Measurements from ENCODE around the gene JPH3. TPM values are rescaled to one million over a fixed set of nuclear protein-coding genes. Genes with fewer than 3 reads are reported as not detected.

Gene JPH3
- total RNA-seq, 1 experiment from 2014 or later: 32.7 TPM

GRCh38 chr16:87720446-87720845 lies 118.1 kb downstream of the JPH3 start:
- Histone ChIP-seq H3K9ac (ENCODE audit: extremely low read depth, insufficient read length, low read length) (no peak overlapping the region), H4K8ac (replicated peaks; ENCODE audit: insufficient read length, low read depth, low read length) (no peak overlapping the region), H3K18ac (ENCODE audit: insufficient read length, low read depth, low read length) (no peak overlapping the region), H3K9me3 (ENCODE audit: control insufficient read depth, low read depth, low read length) (no peaks in the 10 kb centered on the region), H2BK5ac (ENCODE audit: insufficient read length, low read length) (no peak overlapping the region), H2BK20ac (ENCODE audit: low read depth, low read length, poor library complexity, severe bottlenecking) (no peak overlapping the region), H2BK15ac (ENCODE audit: low read depth, low read length) (no peak overlapping the region), H4K20me1 (ENCODE audit: control insufficient read depth, insufficient read depth, insufficient read length) (no peaks in the 10 kb centered on the region), H3K79me2 (ENCODE audit: insufficient read depth, low read length) (peaks cover 4% of the 10 kb centered on the region; the same call in 1 of the 2 replicates), H3K27me3 (ENCODE audit: insufficient read depth, low read length) (no peaks in the 10 kb centered on the region), H3K14ac (ENCODE audit: insufficient read depth, low read length) (no peak overlapping the region), H3K4me2 (ENCODE audit: insufficient read depth, insufficient read length, low read length) (no peak overlapping the region), H2BK12ac (ENCODE audit: insufficient read length, low read depth, low read length) (no peak overlapping the region), H3K23me2 (ENCODE audit: insufficient read length, low read depth, low read length, poor library complexity, severe bottlenecking) (no peaks in the 10 kb centered on the region), H2AK5ac (ENCODE audit: insufficient read length, low read length) (no peak overlapping the region), H4K5ac (ENCODE audit: insufficient read length, low read depth, low read length) (no peak overlapping the region), H3K56ac (ENCODE audit: insufficient read length, low read depth, low read length) (no peak overlapping the region), H4K91ac (ENCODE audit: insufficient read length, low read depth, low read length) (no peak overlapping the region), H3K4me1 (ENCODE audit: insufficient read depth, low read length) (no peaks in the 10 kb centered on the region), H2AFZ (ENCODE audit: low read length) (no peak overlapping the region), H3K4ac (ENCODE audit: low read depth, low read length) (no peak overlapping the region), H3K79me1 (ENCODE audit: insufficient read depth, low read depth, low read length, poor library complexity, severe bottlenecking) (no peaks in the 10 kb centered on the region), H2BK120ac (ENCODE audit: low read depth, low read length, poor library complexity, severe bottlenecking) (no peak overlapping the region), H3K23ac (ENCODE audit: insufficient read length, low read depth, low read length) (no peak overlapping the region), H3K27ac (ENCODE audit: insufficient read length, low read depth, low read length) (no peak overlapping the region), H3T11ph (ENCODE audit: low read length) (no peak overlapping the region)
- H3K36me3 Mint-ChIP-seq (ENCODE audit: insufficient read depth in 1 of 3, low read depth in 3 of 3): peaks cover 43 to 81% (median 72%) of the 10 kb centered on the region in 3 experiments
- peaks cover 3 to 4% of the 10 kb centered on the region in 2 experiments; a peak in 3 of 5 replicates for H3K9me3 Mint-ChIP-seq
- DNase-seq: no peak
- no peak for TF ChIP-seq CTCF (conservative IDR thresholded peaks at IDR 0.05)
- no peak overlapping the region for H3K4me3 Mint-ChIP-seq
- WGBS (ENCODE audit: extremely low coverage, insufficient read length, low lambda C conversion rate): no CpG with 5 or more reads among the region's 24 CpGs
- H3K27me3 Mint-ChIP-seq (ENCODE audit: low read depth): no peaks in the 10 kb centered on the region
- peak overlapping the region in 1 of 3 experiments; percentile 52; a peak in 1 of 7 replicates for H3K27ac Mint-ChIP-seq
- H3K4me1 Mint-ChIP-seq: peaks cover 0 to 6% of the 10 kb centered on the region in 2 experiments; a peak in 1 of 4 replicates

Measured in H9 (cell line).